ENCODE results near the gene TXNRD1.
A peak's percentile ranks its signal among the peaks of the same experiment; 100 is the strongest.

DNA sequence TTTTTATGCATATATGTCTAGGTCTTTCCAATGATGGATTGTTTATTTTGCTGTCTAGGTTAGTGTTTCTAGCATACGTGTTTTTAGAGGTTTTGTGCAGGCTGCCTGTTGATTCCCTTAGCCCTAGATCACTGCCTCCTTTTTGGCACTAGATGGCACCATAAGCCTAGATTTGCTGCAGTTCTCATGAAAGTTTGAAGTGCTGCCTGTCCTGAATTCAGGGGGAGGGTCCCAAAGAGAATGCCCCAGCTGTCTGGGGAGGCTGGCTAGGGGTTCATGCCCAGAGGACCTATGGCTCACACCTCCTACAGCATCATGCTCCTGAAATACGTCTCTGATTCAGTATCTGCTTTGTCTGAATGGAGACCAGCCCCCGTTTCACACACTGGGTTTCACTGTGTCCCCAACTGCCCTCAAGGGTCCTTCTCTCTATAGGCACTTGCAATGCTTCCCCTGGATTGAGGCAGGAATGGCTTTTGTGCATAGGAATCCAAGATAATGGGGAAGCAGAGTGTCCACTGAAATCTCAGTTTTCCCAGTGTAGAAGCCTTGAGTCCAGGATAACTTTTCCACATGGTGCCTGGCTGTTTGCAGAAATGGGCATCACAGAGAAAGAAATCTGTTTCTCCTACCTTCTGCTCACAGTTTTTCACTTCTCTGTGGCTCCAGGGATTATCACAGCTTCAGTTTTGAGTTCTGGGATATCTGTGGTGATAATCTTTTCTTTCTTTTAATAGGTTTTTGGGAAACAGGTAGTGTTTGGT, 14.2 kb upstream of the TXNRD1 start:
- no peak for TF ChIP-seq EZH2 (IDR thresholded peaks at IDR 0.05)
- no peak for TF ChIP-seq ZNF274 (IDR thresholded peaks at IDR 0.05; ENCODE audit: low read depth, low read length)
- TF ChIP-seq, protein P1, sequence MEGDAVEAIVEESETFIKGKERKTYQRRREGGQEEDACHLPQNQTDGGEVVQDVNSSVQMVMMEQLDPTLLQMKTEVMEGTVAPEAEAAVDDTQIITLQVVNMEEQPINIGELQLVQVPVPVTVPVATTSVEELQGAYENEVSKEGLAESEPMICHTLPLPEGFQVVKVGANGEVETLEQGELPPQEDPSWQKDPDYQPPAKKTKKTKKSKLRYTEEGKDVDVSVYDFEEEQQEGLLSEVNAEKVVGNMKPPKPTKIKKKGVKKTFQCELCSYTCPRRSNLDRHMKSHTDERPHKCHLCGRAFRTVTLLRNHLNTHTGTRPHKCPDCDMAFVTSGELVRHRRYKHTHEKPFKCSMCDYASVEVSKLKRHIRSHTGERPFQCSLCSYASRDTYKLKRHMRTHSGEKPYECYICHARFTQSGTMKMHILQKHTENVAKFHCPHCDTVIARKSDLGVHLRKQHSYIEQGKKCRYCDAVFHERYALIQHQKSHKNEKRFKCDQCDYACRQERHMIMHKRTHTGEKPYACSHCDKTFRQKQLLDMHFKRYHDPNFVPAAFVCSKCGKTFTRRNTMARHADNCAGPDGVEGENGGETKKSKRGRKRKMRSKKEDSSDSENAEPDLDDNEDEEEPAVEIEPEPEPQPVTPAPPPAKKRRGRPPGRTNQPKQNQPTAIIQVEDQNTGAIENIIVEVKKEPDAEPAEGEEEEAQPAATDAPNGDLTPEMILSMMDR (IDR thresholded peaks at IDR 0.05 in 2 of 3, conservative IDR thresholded peaks at IDR 0.05 in 1 of 3; ENCODE audit: borderline replicate concordance in 1 of 3, insufficient read depth in 1 of 3, low read depth in 2 of 3, low read length in 2 of 3), result peak; percentile 76 to 96 (median 84)
